ENCODE measurements around the gene OR6S1. TPM values are rescaled to one million over a fixed set of nuclear protein-coding genes. Genes with fewer than 3 reads are reported as not detected.

OR6S1 gene
- total RNA-seq, 1 experiment from 2014 or later, result not detected

DNA sequence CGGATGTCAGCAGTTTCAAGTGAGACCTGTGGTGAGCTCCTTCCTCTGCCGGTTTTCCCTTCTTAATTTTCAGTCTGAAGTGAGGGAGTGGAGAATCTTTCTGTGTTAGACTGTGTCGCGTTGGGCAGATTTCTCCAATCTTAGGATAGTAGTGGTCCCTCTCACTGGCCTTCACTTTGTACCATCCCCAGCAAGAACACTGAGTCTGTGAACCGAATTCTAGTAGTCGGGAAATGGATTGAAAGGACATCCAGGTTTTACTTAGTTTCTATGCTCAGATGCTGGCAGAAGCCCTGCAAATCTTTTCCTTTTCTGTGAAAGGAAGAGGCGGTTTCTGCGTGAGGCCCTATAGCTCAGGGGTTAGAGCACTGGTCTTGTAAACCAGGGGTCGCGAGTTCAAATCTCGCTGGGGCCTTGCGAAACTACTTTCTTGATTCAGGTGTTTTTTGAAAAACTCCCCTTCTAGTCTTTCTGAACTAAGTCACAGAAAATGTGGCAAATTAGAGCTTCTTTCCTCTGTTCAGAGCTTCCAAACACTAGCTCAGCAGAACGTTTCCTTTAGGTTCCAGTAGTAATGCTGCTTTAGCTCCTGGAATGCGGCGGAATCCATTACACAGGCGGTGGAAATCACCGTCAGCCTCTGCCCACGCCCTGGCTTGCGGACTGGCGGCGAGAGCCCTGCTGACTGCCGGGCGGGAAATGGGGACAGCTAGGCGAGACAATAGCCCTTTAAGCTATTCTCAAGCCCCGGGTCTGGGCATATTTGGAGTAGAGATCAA lies 40.0 kb upstream of the OR6S1 start:
- peak; percentile 85 to 89 for DNase-seq
- Mint-ChIP-seq H3K27ac (ENCODE audit: unreplicated experiment) (no peak overlapping the region), H3K9me3 (ENCODE audit: unreplicated experiment) (no peaks in the 10 kb centered on the region), H3K36me3 (ENCODE audit: insufficient read depth, unreplicated experiment) (no peaks in the 10 kb centered on the region), H3K4me1 (ENCODE audit: low read depth, unreplicated experiment) (peaks cover 14% of the 10 kb centered on the region), H3K27me3 (ENCODE audit: insufficient read depth, unreplicated experiment) (no peaks in the 10 kb centered on the region), H3K4me3 (ENCODE audit: unreplicated experiment) (no peak overlapping the region)
- no TSS peak for BruUV-seq (replicated peaks)
- Histone ChIP-seq H3K9me3 (no peaks in the 10 kb centered on the region), H3K36me3 (ENCODE audit: control insufficient read depth, insufficient read depth, low read length) (no peaks in the 10 kb centered on the region), H3K27me3 (replicated peaks; ENCODE audit: control insufficient read depth, insufficient read depth, low read length) (no peaks in the 10 kb centered on the region), H3K4me3 (ENCODE audit: low read depth, low read length) (peak overlapping the region; percentile 61), H3K4me1 (peaks cover 8% of the 10 kb centered on the region)
- intact Hi-C loops (cut with micrococcal nuclease; ENCODE audit: unreplicated experiment), result loop anchor here (1.0 to 5.0 kb wide), 6 partner anchors 24 to 264 kb away; partner anchors contain the start of gene PIP4P1
- ChIA-PET POLR2A (interaction anchor here (0.6 to 1.8 kb wide), 7 partner anchors 9 to 290 kb away, joined by 3 to 6 read pairs (median 4); partner anchors contain the start of genes APEX1 and PIP4P1), CTCF (interaction anchor here (0.6 to 2.3 kb wide), 13 partner anchors 9 to 289 kb away, joined by 3 to 20 read pairs (median 5); partner anchors contain the start of gene APEX1)
- TF ChIP-seq, protein P1, sequence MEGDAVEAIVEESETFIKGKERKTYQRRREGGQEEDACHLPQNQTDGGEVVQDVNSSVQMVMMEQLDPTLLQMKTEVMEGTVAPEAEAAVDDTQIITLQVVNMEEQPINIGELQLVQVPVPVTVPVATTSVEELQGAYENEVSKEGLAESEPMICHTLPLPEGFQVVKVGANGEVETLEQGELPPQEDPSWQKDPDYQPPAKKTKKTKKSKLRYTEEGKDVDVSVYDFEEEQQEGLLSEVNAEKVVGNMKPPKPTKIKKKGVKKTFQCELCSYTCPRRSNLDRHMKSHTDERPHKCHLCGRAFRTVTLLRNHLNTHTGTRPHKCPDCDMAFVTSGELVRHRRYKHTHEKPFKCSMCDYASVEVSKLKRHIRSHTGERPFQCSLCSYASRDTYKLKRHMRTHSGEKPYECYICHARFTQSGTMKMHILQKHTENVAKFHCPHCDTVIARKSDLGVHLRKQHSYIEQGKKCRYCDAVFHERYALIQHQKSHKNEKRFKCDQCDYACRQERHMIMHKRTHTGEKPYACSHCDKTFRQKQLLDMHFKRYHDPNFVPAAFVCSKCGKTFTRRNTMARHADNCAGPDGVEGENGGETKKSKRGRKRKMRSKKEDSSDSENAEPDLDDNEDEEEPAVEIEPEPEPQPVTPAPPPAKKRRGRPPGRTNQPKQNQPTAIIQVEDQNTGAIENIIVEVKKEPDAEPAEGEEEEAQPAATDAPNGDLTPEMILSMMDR (IDR thresholded peaks at IDR 0.05; ENCODE audit: insufficient read depth in 1 of 2, low read depth in 1 of 2, low read length in 1 of 2, severe bottlenecking in 1 of 2, unreplicated experiment in 1 of 2), result no peak

DNA sequence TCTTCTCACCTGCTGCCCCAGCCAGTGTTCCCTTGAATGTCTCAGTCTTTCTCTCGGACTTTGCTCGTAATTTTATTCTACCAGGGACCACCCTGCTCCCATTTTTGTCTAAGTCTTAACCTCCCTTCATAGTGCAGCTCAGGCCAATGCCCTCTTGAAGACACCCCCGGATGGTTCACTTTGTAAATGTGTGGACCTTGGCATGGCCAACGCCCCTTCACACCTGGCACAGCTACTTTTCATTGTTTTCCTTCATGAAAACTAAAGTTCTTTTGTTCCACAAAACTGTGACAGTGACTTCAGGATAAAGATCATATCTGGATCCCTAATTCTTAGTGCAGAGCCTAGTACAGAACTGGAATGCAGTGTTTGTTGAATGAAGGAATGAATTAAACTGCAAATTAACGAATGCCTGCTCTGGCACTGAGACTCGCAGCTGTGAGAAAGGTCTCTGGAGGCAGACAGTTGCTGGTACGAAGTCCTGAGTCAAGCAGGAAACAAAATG lies 39.4 kb upstream of the OR6S1 start:
- CTCF ChIA-PET, result interaction anchor here (0.6 to 2.3 kb wide), 9 partner anchors 10 to 290 kb away, joined by 3 to 20 read pairs (median 6); no protein-coding TSS in a partner anchor
- POLR2A ChIA-PET, result interaction anchor here (0.6 to 1.8 kb wide), 3 partner anchors 68 to 226 kb away, joined by 4 to 5 read pairs (median 4); partner anchors contain the start of gene APEX1
- Histone ChIP-seq H3K27me3 (replicated peaks; ENCODE audit: control insufficient read depth, insufficient read depth, low read length) (no peaks in the 10 kb centered on the region), H3K9me3 (no peaks in the 10 kb centered on the region), H3K36me3 (ENCODE audit: control insufficient read depth, insufficient read depth, low read length) (no peaks in the 10 kb centered on the region), H3K4me1 (peaks cover 1% of the 10 kb centered on the region), H3K4me3 (ENCODE audit: low read depth, low read length) (peak overlapping the region; percentile 61)
- Mint-ChIP-seq H3K27me3 (ENCODE audit: insufficient read depth, unreplicated experiment) (no peaks in the 10 kb centered on the region), H3K4me3 (ENCODE audit: unreplicated experiment) (no peak overlapping the region), H3K27ac (ENCODE audit: unreplicated experiment) (no peak overlapping the region), H3K36me3 (ENCODE audit: insufficient read depth, unreplicated experiment) (no peaks in the 10 kb centered on the region), H3K4me1 (ENCODE audit: low read depth, unreplicated experiment) (peaks cover 8% of the 10 kb centered on the region), H3K9me3 (ENCODE audit: unreplicated experiment) (no peaks in the 10 kb centered on the region)
- TF ChIP-seq, protein P1 (IDR thresholded peaks at IDR 0.05; ENCODE audit: insufficient read depth in 1 of 2, low read depth in 1 of 2, low read length in 1 of 2, severe bottlenecking in 1 of 2, unreplicated experiment in 1 of 2), result no peak
- intact Hi-C loops (cut with micrococcal nuclease; ENCODE audit: unreplicated experiment), result loop anchor here (5.0 kb wide), 2 partner anchors 134 to 264 kb away; no protein-coding TSS in a partner anchor
- no peak for DNase-seq
- no TSS peak for BruUV-seq (replicated peaks)

DNA sequence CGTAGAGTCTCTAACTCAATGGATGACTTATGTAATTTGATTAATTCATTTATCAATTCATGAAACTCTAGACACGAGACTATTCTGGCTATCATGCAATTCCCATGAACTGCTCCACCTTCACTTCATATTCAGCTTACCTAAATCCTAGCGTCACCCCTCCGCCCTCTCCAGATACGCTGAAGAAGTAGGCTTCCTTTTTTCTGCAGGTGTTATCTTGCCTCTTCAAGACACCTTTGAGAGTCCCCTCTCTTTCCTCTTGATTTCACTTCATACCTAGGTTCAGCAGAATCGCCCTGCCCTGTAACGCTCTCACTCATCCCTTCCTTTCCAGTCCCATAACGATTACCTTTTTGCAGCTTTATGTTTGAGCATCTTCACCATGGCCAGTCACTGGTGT lies 38.9 kb upstream of the OR6S1 start:
- Mint-ChIP-seq H3K36me3 (ENCODE audit: insufficient read depth, unreplicated experiment) (no peaks in the 10 kb centered on the region), H3K27me3 (ENCODE audit: insufficient read depth, unreplicated experiment) (no peaks in the 10 kb centered on the region), H3K27ac (ENCODE audit: unreplicated experiment) (no peak overlapping the region), H3K4me3 (ENCODE audit: unreplicated experiment) (no peak overlapping the region), H3K4me1 (ENCODE audit: low read depth, unreplicated experiment) (peaks cover 6% of the 10 kb centered on the region), H3K9me3 (ENCODE audit: unreplicated experiment) (no peaks in the 10 kb centered on the region)
- POLR2A ChIA-PET, result interaction anchor here (1.5 to 1.8 kb wide), 2 partner anchors 67 to 219 kb away, joined by 3 to 4 read pairs; no protein-coding TSS in a partner anchor
- CTCF ChIA-PET, result interaction anchor here (0.6 to 2.3 kb wide), 7 partner anchors 11 to 338 kb away, joined by 3 to 20 read pairs (median 4); no protein-coding TSS in a partner anchor
- intact Hi-C loops (cut with micrococcal nuclease; ENCODE audit: unreplicated experiment), result loop anchor here (5.0 kb wide), 2 partner anchors 133 to 263 kb away; no protein-coding TSS in a partner anchor
- TF ChIP-seq, protein P1 (IDR thresholded peaks at IDR 0.05; ENCODE audit: insufficient read depth in 1 of 2, low read depth in 1 of 2, low read length in 1 of 2, severe bottlenecking in 1 of 2, unreplicated experiment in 1 of 2), result no peak
- peak overlapping the region; percentile 61 for H3K4me3 ChIP-seq (ENCODE audit: low read depth, low read length)
- H3K36me3 ChIP-seq (ENCODE audit: control insufficient read depth, insufficient read depth, low read length), result no peaks in the 10 kb centered on the region
- no peaks in the 10 kb centered on the region for H3K9me3 ChIP-seq
- H3K4me1 ChIP-seq, result no peaks in the 10 kb centered on the region
- no peaks in the 10 kb centered on the region for H3K27me3 ChIP-seq (replicated peaks; ENCODE audit: control insufficient read depth, insufficient read depth, low read length)
- no peak for DNase-seq
- no TSS peak for BruUV-seq (replicated peaks)
